PC-9 (cell line): ENCODE measurements around the gene NTM. TPM values are rescaled to one million over a fixed set of nuclear protein-coding genes. Genes with fewer than 3 reads are reported as not detected.

ENCODE experiments used
- BruUV-seq: library from RNA; stranded (reverse); fragments of 400-500 nt; replicated peaks from 2 replicates; lab custom pipeline; 2021; lab: Mats Ljungman, UMichigan
- CTCF ChIA-PET: fragments of 300-600 bp; sonication (Branson Sonifier 250); formaldehyde crosslinking; loops from one replicate; lab custom pipeline; 2022; ENCODE audit warnings: antibody characterized with exemption; lab: Charles Lee
- POLR2A ChIA-PET: fragments of 300-600 bp; sonication (Branson Sonifier 250); formaldehyde crosslinking; loops from one replicate; lab custom pipeline; 2022; ENCODE audit warnings: antibody characterized with exemption; ENCODE audit not compliant: unreplicated experiment; lab: Charles Lee
- DNase-seq, 2 experiments: peaks; one replicate each; pipeline versions ENCODE4 v3.0.0 to v3.0.0-alpha.2; 2015 to 2022; ENCODE audit warnings: mixed read lengths in 1 of 2
- H2AFZ ChIP-seq: fragments of 200-600 bp; sonication (generic); 2 replicates; pipeline ENCODE4 v1.8.1; 2017; ENCODE audit warnings: antibody characterized with exemption
- H3F3A ChIP-seq: fragments of 200-600 bp; sonication (generic); 2 replicates; pipeline ENCODE4 v1.8.1; 2017; ENCODE audit warnings: antibody characterized with exemption, mild to moderate bottlenecking, low read depth; ENCODE audit not compliant: insufficient read depth
- H3K27ac ChIP-seq: fragments of 200-600 bp; sonication (generic); 2 replicates; pipeline ENCODE4 v1.6.1; 2016; ENCODE audit warnings: mixed run types
- H3K27me3 ChIP-seq: fragments of 200-600 bp; sonication (generic); 2 replicates; pipeline ENCODE4 v1.6.1; 2016; ENCODE audit warnings: low read depth, mixed run types; ENCODE audit not compliant: insufficient read depth
- H3K36me3 ChIP-seq: fragments of 200-600 bp; sonication (generic); 2 replicates; pipeline ENCODE4 v1.6.1; 2016; ENCODE audit warnings: low read depth, mixed run types
- H3K4me1 ChIP-seq: fragments of 200-600 bp; sonication (generic); replicated peaks from 2 replicates; pipeline ENCODE4 v1.6.1; 2016; ENCODE audit warnings: mixed run types; ENCODE audit not compliant: insufficient read depth
- H3K4me2 ChIP-seq: fragments of 200-600 bp; sonication (generic); 2 replicates; pipeline ENCODE4 v1.6.1; 2017; ENCODE audit warnings: mixed run types
- H3K4me3 ChIP-seq: fragments of 200-600 bp; sonication (generic); 2 replicates; pipeline ENCODE4 v1.6.1; 2016; ENCODE audit warnings: mixed run types
- H3K79me2 ChIP-seq: fragments of 200-600 bp; sonication (generic); 2 replicates; pipeline ENCODE4 v1.6.1; 2017; ENCODE audit warnings: low read depth, mixed run types
- H3K9me2 ChIP-seq: fragments of 200-600 bp; sonication (generic); 2 replicates; pipeline ENCODE4 v1.8.1; 2017; ENCODE audit warnings: mild to moderate bottlenecking; ENCODE audit not compliant: insufficient read depth
- H3K9me3 ChIP-seq: fragments of 200-600 bp; sonication (generic); 2 replicates; pipeline ENCODE4 v1.8.1; 2016; ENCODE audit warnings: low read depth; ENCODE audit not compliant: insufficient read depth
- H4K20me1 ChIP-seq: fragments of 200-600 bp; sonication (generic); 2 replicates; pipeline ENCODE4 v1.8.1; 2017; ENCODE audit not compliant: insufficient read depth
- CTCF ChIP-seq: fragments of 200-600 bp; sonication (generic); conservative IDR thresholded peaks from 2 replicates; pipeline ENCODE4 v1.6.1; 2017; ENCODE audit warnings: mixed run types, antibody characterized with exemption, mild to moderate bottlenecking, moderate library complexity
- EZH2 ChIP-seq: fragments of 200-600 bp; sonication (generic); IDR thresholded peaks from 2 replicates; pipeline ENCODE4 v1.8.0; 2017; ENCODE audit warnings: antibody characterized with exemption, low read depth
- intact Hi-C: fragments of 100-400 bp; cut with micrococcal nuclease; formaldehyde crosslinking; loops from one replicate; pipeline ENCODE4 v1.10.0; 2022; ENCODE audit not compliant: unreplicated experiment
- total RNA-seq: library from RNA; stranded (reverse); gene quantifications from 2 replicates; pipeline ENCODE4 v1.2.3, GENCODE V29; 2021

NTM gene
- total RNA-seq, 1 experiment from 2014 or later, result not detected

GRCh38 chr11:131602431-131602830, 232.0 kb downstream of the NTM start:
- no peak overlapping the region for H2AFZ ChIP-seq
- H3K27ac ChIP-seq, result no peak overlapping the region
- H3K27me3 ChIP-seq, result peaks cover 35% of the 10 kb centered on the region
- H4K20me1 ChIP-seq, result no peaks in the 10 kb centered on the region
- H3K4me1 ChIP-seq, result no peaks in the 10 kb centered on the region
- no TSS peak for BruUV-seq
- H3K4me2 ChIP-seq, result no peak overlapping the region
- no peaks in the 10 kb centered on the region for H3K9me3 ChIP-seq
- DNase-seq, result no peak
- H3K79me2 ChIP-seq, result no peaks in the 10 kb centered on the region
- H3K9me2 ChIP-seq, result no peaks in the 10 kb centered on the region
- H3K36me3 ChIP-seq, result no peaks in the 10 kb centered on the region
- H3F3A ChIP-seq, result no peaks in the 10 kb centered on the region
- intact Hi-C loops, result no loop called here
- POLR2A ChIA-PET, result interaction anchor here (0.6 kb wide), 1 partner anchor 673 kb away, joined by 3 read pairs; no protein-coding TSS in a partner anchor
- CTCF ChIA-PET, result no interaction called here
- no peak for TF ChIP-seq EZH2
- no peak for TF ChIP-seq CTCF
- no peak overlapping the region for H3K4me3 ChIP-seq

- no peaks in the 10 kb centered on the region for H3K4me1 ChIP-seq
- no peaks in the 10 kb centered on the region for H3K36me3 ChIP-seq
- POLR2A ChIA-PET, result no interaction called here
- CTCF ChIA-PET, result no interaction called here
- peaks cover 35% of the 10 kb centered on the region; the same call in 1 of the 2 replicates for H3K27me3 ChIP-seq
- no peaks in the 10 kb centered on the region for H3K79me2 ChIP-seq
- no peak for TF ChIP-seq EZH2
- TF ChIP-seq CTCF, result no peak
- no peaks in the 10 kb centered on the region for H3K9me2 ChIP-seq
- DNase-seq, result peak in 1 of 2 experiments; percentile 10
- no peaks in the 10 kb centered on the region for H3F3A ChIP-seq
- H4K20me1 ChIP-seq, result no peaks in the 10 kb centered on the region
- H2AFZ ChIP-seq, result no peak overlapping the region
- no peak overlapping the region for H3K4me3 ChIP-seq
- H3K4me2 ChIP-seq, result no peak overlapping the region
- no peak overlapping the region for H3K27ac ChIP-seq
- BruUV-seq, result no TSS peak
- no peaks in the 10 kb centered on the region for H3K9me3 ChIP-seq
- intact Hi-C loops, result no loop called here
Measured at GRCh38 chr11:131606811-131607335, 236.5 kb downstream of the NTM start.

- Histone ChIP-seq H3K9me2 (no peaks in the 10 kb centered on the region), H3K9me3 (no peaks in the 10 kb centered on the region), H3K4me1 (no peaks in the 10 kb centered on the region), H3K79me2 (no peaks in the 10 kb centered on the region), H3K4me3 (no peak overlapping the region), H3F3A (no peaks in the 10 kb centered on the region), H3K36me3 (no peaks in the 10 kb centered on the region), H3K27ac (no peak overlapping the region), H3K27me3 (peaks cover 53% of the 10 kb centered on the region), H2AFZ (no peak overlapping the region), H4K20me1 (no peaks in the 10 kb centered on the region), H3K4me2 (no peak overlapping the region)
- intact Hi-C loops, result no loop called here
- POLR2A ChIA-PET, result no interaction called here
- CTCF ChIA-PET, result no interaction called here
- peak in 1 of 2 experiments; percentile 11 for DNase-seq
- BruUV-seq, result no TSS peak
- no peak for TF ChIP-seq CTCF
- no peak for TF ChIP-seq EZH2
Measured at GRCh38 chr11:131609337-131609736, 238.9 kb downstream of the NTM start.
